Erythroblast (primary cell): Measurements from ENCODE around the gene FHIP1B.

Source experiments
- GATA1 ChIP-seq: IDR thresholded peaks from 2 replicates; pipeline ENCODE4 v1.6.1; 2011; ENCODE audit warnings: low read depth, mild to moderate bottlenecking, control low read depth, low read length, moderate library complexity
- POLR2A ChIP-seq: IDR thresholded peaks from 2 replicates; pipeline ENCODE4 v1.6.1; 2011; ENCODE audit warnings: mild to moderate bottlenecking, low read length

GRCh38 chr11:6251990-6252473 lies 17.6 kb upstream of the FHIP1B start:
- TF ChIP-seq POLR2A = no peak
- TF ChIP-seq GATA1 = peak; percentile 62
